ENCODE results near the gene TBPL2. TPM values are rescaled to one million over a fixed set of nuclear protein-coding genes. Genes with fewer than 3 reads are reported as not detected.
A peak's percentile ranks its signal among the peaks of the same experiment; 100 is the strongest.
"Not testable (repeated sequence)": the region's sequence is repeated elsewhere in the genome, so short reads cannot be mapped to it uniquely, and the experiment has no call there.

Gene TBPL2
- total and polyA plus RNA-seq, 4 donors, result not detected

- ATAC-seq (ENCODE audit: insufficient read depth, low FRiP score) (peak; percentile 24), DNase-seq (no peak)
- Histone ChIP-seq H3K9ac (ENCODE audit: insufficient read depth in 1 of 2, low read length in 2 of 2) (no peak overlapping the region), H3K27ac (ENCODE audit: low read depth in 1 of 2, low read length in 1 of 2) (no peak overlapping the region), H3K27me3 (ENCODE audit: control insufficient read depth in 3 of 3, insufficient read depth in 3 of 3, low read length in 2 of 3) (peaks cover 0 to 2% (median 0%) of the 10 kb centered on the region in 3 donors), H3K4me3 (no peak overlapping the region), H3K4me1 (ENCODE audit: control insufficient read depth in 5 of 5, insufficient read depth in 5 of 5, low read length in 5 of 5) (no peaks in the 10 kb centered on the region), H3K36me3 (ENCODE audit: control insufficient read depth in 4 of 4, insufficient read depth in 4 of 4, low read length in 4 of 4) (no peaks in the 10 kb centered on the region), H3K9me3 (ENCODE audit: control insufficient read depth in 4 of 4, insufficient read depth in 3 of 4, low read length in 3 of 4) (no peaks in the 10 kb centered on the region)
- 67 to 89% methylated on average over 7 of the region's 7 CpGs for WGBS, 2 donors
- TF ChIP-seq CTCF (IDR thresholded peaks at IDR 0.05; ENCODE audit: control extremely low read depth, extremely low read depth), result no peak
Observed at GRCh38 chr14:55427439-55427838, 13.0 kb downstream of the TBPL2 start.

GRCh38 chr14:55426891-55427290, 13.5 kb downstream of the TBPL2 start:
- WGBS, 2 donors, result 76 to 89% methylated on average over 4 of the region's 4 CpGs
- TF ChIP-seq CTCF (IDR thresholded peaks at IDR 0.05; ENCODE audit: control extremely low read depth, extremely low read depth), result no peak
- no peak overlapping the region for H3K9ac ChIP-seq (ENCODE audit: insufficient read depth in 1 of 2, low read length in 2 of 2)
- H3K4me3 ChIP-seq, result no peak overlapping the region
- no peaks in the 10 kb centered on the region for H3K36me3 ChIP-seq (ENCODE audit: control insufficient read depth in 4 of 4, insufficient read depth in 4 of 4, low read length in 4 of 4)
- H3K9me3 ChIP-seq (ENCODE audit: control insufficient read depth in 4 of 4, insufficient read depth in 3 of 4, low read length in 3 of 4), result no peaks in the 10 kb centered on the region
- H3K27me3 ChIP-seq (ENCODE audit: control insufficient read depth in 3 of 3, insufficient read depth in 3 of 3, low read length in 2 of 3), result peaks cover 0 to 2% (median 0%) of the 10 kb centered on the region in 3 donors
- DNase-seq (no peak), ATAC-seq (ENCODE audit: insufficient read depth, low FRiP score) (no peak)
- no peaks in the 10 kb centered on the region for H3K4me1 ChIP-seq (ENCODE audit: control insufficient read depth in 5 of 5, insufficient read depth in 5 of 5, low read length in 5 of 5)
- no peak overlapping the region for H3K27ac ChIP-seq (ENCODE audit: low read depth in 1 of 2, low read length in 1 of 2)

- H3K4me1 ChIP-seq (ENCODE audit: control insufficient read depth in 5 of 5, insufficient read depth in 5 of 5, low read length in 5 of 5), result no peaks in the 10 kb centered on the region
- H3K27me3 ChIP-seq (ENCODE audit: control insufficient read depth in 3 of 3, insufficient read depth in 3 of 3, low read length in 2 of 3), result no peaks in the 10 kb centered on the region
- WGBS, 2 donors, result 84 to 100% methylated on average over 1 of the region's 1 CpG
- H3K27ac ChIP-seq (ENCODE audit: low read depth in 1 of 2, low read length in 1 of 2), result no peak overlapping the region
- no peak for ATAC-seq (ENCODE audit: insufficient read depth, low FRiP score)
- H3K36me3 ChIP-seq (ENCODE audit: control insufficient read depth in 4 of 4, insufficient read depth in 4 of 4, low read length in 4 of 4), result no peaks in the 10 kb centered on the region
- H3K4me3 ChIP-seq, result no peak overlapping the region
- TF ChIP-seq CTCF (IDR thresholded peaks at IDR 0.05; ENCODE audit: control extremely low read depth, extremely low read depth), result no peak
- H3K9me3 ChIP-seq (ENCODE audit: control insufficient read depth in 4 of 4, insufficient read depth in 3 of 4, low read length in 3 of 4), result no peaks in the 10 kb centered on the region
- no peak overlapping the region for H3K9ac ChIP-seq (ENCODE audit: insufficient read depth in 1 of 2, low read length in 2 of 2)
- no peak for DNase-seq
Observed at GRCh38 chr14:55425091-55425490, 15.3 kb downstream of the TBPL2 start.

- WGBS, 2 donors, result 31 to 33% methylated on average over 2 of the region's 2 CpGs
- ATAC-seq (ENCODE audit: insufficient read depth, low FRiP score) (no peak), DNase-seq (no peak)
- no peak overlapping the region for H3K4me3 ChIP-seq
- no peak overlapping the region for H3K27ac ChIP-seq (ENCODE audit: low read depth in 1 of 2, low read length in 1 of 2)
- no peak overlapping the region for H3K9ac ChIP-seq (ENCODE audit: insufficient read depth in 1 of 2, low read length in 2 of 2)
- no peaks in the 10 kb centered on the region for H3K36me3 ChIP-seq (ENCODE audit: control insufficient read depth in 4 of 4, insufficient read depth in 4 of 4, low read length in 4 of 4)
- H3K27me3 ChIP-seq (ENCODE audit: control insufficient read depth in 3 of 3, insufficient read depth in 3 of 3, low read length in 2 of 3), result no peaks in the 10 kb centered on the region
- TF ChIP-seq CTCF (IDR thresholded peaks at IDR 0.05; ENCODE audit: control extremely low read depth, extremely low read depth), result no peak
- H3K4me1 ChIP-seq (ENCODE audit: control insufficient read depth in 5 of 5, insufficient read depth in 5 of 5, low read length in 5 of 5), result no peaks in the 10 kb centered on the region
- H3K9me3 ChIP-seq (ENCODE audit: control insufficient read depth in 4 of 4, insufficient read depth in 3 of 4, low read length in 3 of 4), result no peaks in the 10 kb centered on the region
Observed at GRCh38 chr14:55423969-55424368, 16.4 kb downstream of the TBPL2 start.

GRCh38 chr14:55422338-55422737, 18.1 kb downstream of the TBPL2 start:
- not testable (repeated sequence) for ATAC-seq (ENCODE audit: insufficient read depth, low FRiP score); H3K9ac ChIP-seq (ENCODE audit: insufficient read depth in 1 of 2, low read length in 2 of 2); H3K27me3 ChIP-seq (ENCODE audit: control insufficient read depth in 3 of 3, insufficient read depth in 3 of 3, low read length in 2 of 3); H3K9me3 ChIP-seq (ENCODE audit: control insufficient read depth in 4 of 4, insufficient read depth in 3 of 4, low read length in 3 of 4); H3K4me1 ChIP-seq (ENCODE audit: control insufficient read depth in 5 of 5, insufficient read depth in 5 of 5, low read length in 5 of 5); H3K36me3 ChIP-seq (ENCODE audit: control insufficient read depth in 4 of 4, insufficient read depth in 4 of 4, low read length in 4 of 4); H3K27ac ChIP-seq (ENCODE audit: low read depth in 1 of 2, low read length in 1 of 2); DNase-seq; H3K4me3 ChIP-seq
- WGBS, 2 donors, result 91 to 94% methylated on average over 11 of the region's 11 CpGs
